HG03354 (cell line): Measurements from ENCODE around the gene RNF113A.
"Not testable (repeated sequence)": the region's sequence is repeated elsewhere in the genome, so short reads cannot be mapped to it uniquely, and the experiment has no call there.

Source experiments
- ATAC-seq: cut with Tn5 transposase; IDR thresholded peaks from one replicate; pipeline ENCODE4 v1.9.1; 2021; ENCODE audit warnings: mild to moderate bottlenecking; ENCODE audit not compliant: unreplicated experiment, poor library complexity, severe bottlenecking

RNF113A gene

GRCh38 chrX:119852382-119853353 lies 18.9 kb downstream of the RNF113A start, which contains the start of gene UPF3B:
Gene UPF3B (minus strand): TSS chrX:119852963. CDS start chrX:119852928, 35 bp downstream.
- peak; percentile 96 for ATAC-seq

- ATAC-seq: no peak
Measured at GRCh38 chrX:119833905-119834304, 37.6 kb downstream of the RNF113A start.

- no peak for ATAC-seq
Measured at GRCh38 chrX:119828446-119828845, 43.1 kb downstream of the RNF113A start.

GRCh38 chrX:119826399-119826959 lies 45.1 kb downstream of the RNF113A start:
- ATAC-seq: no peak

- not testable (repeated sequence) for ATAC-seq
Measured at GRCh38 chrX:119824221-119824620, 47.3 kb downstream of the RNF113A start.

GRCh38 chrX:119821703-119822102 lies 49.8 kb downstream of the RNF113A start:
- peak; percentile 99 for ATAC-seq
